LNCaP clone FGC (cell line): ENCODE measurements around the gene HAPSTR1.

Source experiments
- DNase-seq: peaks from one replicate; pipeline ENCODE4 v3.0.0-alpha.2; 2011; ENCODE audit warnings: low read depth
- H3K4me3 ChIP-seq: 2 replicates; pipeline ENCODE4 v1.5.1; 2011; ENCODE audit warnings: mild to moderate bottlenecking, low read depth, low read length, control low read depth
- TF ChIP-seq, protein P1 (sequence below): IDR thresholded peaks from 2 replicates; pipeline ENCODE4 v1.5.1; 2012; ENCODE audit warnings: mild to moderate bottlenecking; ENCODE audit not compliant: control insufficient read depth, insufficient read depth; ENCODE audit errors: extremely low read depth

Gene HAPSTR1

DNA sequence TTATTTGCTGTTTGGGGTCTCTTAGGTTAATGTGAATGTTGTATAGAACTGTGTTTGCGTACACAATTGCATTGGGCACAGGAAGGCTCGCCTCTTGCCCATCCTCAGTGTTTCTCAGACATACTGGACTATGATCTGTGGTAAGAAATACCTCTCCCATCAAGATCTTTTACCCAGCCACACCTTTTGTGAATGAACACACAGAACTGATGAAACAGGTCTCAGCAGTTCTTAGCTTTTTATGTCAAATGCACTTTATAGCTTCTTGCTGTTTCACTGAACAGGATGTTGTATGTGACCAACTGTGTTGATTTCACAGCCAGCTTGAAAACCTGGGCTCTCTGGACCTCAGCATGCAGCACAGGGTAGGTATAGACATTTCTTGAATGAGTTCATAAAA, 31.5 kb downstream of the HAPSTR1 start:
- no peak for DNase-seq
- H3K4me3 ChIP-seq: no peak overlapping the region
- TF ChIP-seq, protein P1, sequence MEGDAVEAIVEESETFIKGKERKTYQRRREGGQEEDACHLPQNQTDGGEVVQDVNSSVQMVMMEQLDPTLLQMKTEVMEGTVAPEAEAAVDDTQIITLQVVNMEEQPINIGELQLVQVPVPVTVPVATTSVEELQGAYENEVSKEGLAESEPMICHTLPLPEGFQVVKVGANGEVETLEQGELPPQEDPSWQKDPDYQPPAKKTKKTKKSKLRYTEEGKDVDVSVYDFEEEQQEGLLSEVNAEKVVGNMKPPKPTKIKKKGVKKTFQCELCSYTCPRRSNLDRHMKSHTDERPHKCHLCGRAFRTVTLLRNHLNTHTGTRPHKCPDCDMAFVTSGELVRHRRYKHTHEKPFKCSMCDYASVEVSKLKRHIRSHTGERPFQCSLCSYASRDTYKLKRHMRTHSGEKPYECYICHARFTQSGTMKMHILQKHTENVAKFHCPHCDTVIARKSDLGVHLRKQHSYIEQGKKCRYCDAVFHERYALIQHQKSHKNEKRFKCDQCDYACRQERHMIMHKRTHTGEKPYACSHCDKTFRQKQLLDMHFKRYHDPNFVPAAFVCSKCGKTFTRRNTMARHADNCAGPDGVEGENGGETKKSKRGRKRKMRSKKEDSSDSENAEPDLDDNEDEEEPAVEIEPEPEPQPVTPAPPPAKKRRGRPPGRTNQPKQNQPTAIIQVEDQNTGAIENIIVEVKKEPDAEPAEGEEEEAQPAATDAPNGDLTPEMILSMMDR: no peak

DNA sequence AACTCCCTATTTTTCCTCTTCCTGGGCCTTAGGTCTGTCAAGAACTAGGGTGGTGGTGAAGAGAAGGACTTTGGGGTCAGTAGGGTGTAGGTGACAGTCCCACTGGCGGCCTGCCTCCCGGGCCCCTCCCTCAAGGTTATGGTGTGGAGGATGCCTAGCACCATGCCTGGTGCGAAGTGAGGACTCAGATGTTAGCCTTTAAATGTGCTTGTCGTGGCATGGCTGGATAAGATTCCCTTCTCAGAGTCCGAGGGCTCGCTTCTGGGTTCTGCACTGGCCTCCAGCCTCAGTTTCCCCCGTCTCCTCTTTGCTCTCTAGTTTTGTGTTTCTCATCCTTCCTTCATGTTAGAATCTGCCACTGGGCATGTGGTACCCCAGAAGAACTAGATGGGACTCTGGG, 32.0 kb downstream of the HAPSTR1 start:
- TF ChIP-seq, protein P1: no peak
- H3K4me3 ChIP-seq: no peak overlapping the region
- DNase-seq: no peak

DNA sequence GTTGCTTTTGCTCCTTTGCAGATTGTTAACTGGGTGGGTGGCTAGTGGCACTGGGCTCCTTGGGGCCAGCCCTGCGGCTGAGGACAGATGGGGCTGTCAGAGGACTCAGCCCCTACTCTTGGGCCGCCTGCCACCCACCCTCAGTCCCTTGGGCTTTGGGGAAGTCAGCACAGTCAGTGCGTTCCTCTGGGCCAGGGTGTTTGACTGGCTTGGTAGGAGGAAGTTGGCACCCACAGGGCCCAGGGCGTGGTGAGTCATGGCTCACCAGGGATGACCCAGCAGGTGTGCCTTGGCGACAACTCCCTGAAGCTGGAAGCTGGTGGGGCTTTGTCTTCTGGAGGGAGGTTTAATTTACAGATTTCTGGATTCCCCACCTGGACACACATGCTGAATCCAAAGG, 32.4 kb downstream of the HAPSTR1 start:
- DNase-seq: peak; percentile 83
- no peak overlapping the region for H3K4me3 ChIP-seq
- TF ChIP-seq, protein P1: no peak

DNA sequence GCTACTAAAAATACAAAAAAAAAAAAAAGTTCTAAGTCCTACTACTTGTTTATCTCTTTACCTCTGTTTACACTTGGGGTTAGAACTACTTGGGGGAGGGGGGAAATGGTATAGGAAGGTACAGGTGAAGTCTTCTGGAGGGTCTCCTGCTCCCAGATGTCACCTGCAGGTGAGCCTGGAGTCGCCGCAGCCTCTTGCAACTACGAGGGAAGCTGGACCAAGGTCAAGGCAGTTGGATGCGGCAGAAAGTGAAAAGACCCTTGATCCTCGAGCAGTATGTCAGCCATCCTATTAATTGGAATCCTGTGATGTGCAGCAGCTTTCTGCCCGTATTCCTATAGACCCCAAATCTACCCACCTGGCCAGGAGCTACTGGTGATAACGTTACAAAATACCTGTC, 33.0 kb downstream of the HAPSTR1 start:
- no peak for DNase-seq
- TF ChIP-seq, protein P1: no peak
- no peak overlapping the region for H3K4me3 ChIP-seq

DNA sequence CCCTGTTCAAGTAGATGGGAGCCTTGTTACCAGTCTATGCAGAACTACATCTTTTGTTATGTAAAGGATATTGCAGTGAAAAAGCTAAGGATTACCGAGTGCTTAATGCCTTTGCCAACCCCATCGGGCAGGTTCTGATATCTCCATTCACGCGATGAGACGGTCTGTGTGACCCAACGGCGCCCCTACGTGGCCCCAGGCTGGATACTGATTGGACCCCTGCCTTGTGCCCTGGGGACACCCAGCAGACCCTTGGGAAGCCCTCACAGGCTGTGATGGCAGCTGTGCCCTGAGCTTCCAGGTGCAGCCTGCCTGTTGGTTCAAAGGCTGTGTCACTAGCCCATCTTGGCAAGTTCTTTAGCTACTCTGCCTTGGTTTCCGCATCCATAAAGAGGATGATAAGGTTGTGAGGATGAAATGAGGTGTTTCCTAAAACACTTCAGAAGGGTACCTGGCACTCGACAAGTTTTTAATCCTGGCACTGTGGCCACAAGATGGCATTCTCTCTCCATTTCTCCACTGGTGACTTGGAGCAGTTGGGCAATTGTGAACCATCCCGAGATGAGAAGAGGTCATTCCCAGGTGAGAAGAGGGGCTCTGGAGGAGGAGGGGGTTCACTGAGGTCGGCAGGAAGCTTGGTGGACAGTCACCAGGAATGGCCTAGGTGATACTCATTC, 33.6 kb downstream of the HAPSTR1 start:
- DNase-seq: no peak
- TF ChIP-seq, protein P1: 0 out of 2 replicates have a peak, but pooled peaks have one; percentile 21
- no peak overlapping the region for H3K4me3 ChIP-seq

DNA sequence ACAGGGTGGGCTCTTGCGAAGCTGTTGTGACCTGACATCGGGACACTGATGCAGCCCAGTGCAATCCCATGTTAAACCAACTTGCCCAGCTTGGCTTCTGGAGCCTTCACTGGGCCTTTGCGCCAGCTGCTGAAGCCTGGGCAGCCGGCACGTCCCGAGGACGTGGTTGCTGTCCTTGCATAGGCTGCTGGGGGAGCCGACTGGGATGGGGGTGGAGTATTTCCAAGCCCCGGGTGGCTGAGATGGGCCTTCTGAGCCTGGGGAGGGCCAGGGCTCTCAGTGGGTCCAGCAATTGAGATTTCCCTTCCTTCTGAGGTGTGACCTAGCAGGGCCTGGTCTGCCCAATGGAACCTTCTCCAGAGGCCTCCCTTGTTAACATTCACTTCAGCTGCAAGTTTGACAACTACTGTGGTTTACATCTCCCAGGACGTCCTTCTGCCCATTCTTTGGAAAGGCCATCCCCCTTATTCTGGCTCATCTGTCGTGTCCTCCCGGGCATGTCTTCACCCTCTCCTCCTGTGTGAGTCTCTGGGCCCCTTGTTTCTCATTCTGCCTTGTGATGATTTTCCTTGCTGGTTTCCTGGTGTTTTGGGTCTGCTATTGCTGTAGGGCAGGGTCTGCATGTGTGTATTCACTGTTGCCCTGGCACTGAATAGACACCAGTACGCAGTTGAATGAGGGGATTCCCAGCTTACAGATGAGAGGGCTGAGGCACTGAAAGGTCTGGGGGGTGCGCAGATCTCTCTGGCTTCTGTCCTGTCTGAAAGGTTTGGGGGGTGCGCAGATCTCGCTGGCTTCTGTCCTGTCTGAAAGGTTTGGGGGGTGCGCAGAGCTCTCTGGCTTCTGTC, 34.4 kb downstream of the HAPSTR1 start:
- H3K4me3 ChIP-seq: no peak overlapping the region
- TF ChIP-seq, protein P1: no peak
- no peak for DNase-seq
